ENCODE data around the gene TSPOAP1.
A peak's percentile ranks its signal among the peaks of the same experiment; 100 is the strongest.

Gene TSPOAP1

DNA sequence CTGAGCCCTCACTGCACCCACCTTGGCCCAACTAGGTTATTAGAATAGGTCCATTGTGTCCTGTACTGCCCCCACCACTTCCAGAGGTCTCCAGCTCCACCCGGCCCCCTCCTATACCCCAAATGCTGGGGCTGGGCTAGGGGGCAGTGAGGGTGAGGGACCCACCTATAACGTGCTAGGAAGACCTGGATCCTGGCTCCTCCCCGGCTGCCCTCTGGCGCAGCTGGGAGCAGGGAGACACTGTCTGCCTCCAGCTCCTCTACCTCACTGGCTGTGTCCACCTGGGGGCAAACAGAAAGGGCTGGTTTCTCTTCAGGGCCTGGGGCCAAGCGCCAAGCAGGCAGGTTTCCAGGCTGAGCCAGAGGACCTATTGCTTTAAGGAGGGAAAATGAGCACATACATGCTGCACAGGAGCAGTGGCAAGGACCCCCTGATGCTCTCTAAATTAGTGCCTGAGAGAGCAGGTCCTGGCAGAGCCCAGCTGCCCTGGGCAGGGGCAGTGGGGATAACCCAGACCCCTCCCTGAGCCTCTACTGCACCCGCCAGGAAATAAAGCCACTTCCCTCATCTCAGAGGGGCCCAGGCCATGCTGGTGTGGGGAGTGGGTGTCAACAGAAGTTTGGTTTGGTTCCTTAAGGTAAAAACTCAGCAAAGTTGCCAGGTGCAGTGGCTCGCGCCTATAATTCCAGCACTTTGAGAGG, 12.2 kb downstream of the TSPOAP1 start:
- no peak for DNase-seq (ENCODE audit: low spot score)
- Mint-ChIP-seq H3K4me1 (ENCODE audit: low read depth) (peaks cover 9% of the 10 kb centered on the region), H3K27me3 (ENCODE audit: low read depth) (no peaks in the 10 kb centered on the region), H3K36me3 (ENCODE audit: low read depth) (peaks cover 28% of the 10 kb centered on the region), H3K9me3 (no peaks in the 10 kb centered on the region), H3K27ac (peak overlapping the region; percentile 31), H3K4me3 (no peak overlapping the region)

DNA sequence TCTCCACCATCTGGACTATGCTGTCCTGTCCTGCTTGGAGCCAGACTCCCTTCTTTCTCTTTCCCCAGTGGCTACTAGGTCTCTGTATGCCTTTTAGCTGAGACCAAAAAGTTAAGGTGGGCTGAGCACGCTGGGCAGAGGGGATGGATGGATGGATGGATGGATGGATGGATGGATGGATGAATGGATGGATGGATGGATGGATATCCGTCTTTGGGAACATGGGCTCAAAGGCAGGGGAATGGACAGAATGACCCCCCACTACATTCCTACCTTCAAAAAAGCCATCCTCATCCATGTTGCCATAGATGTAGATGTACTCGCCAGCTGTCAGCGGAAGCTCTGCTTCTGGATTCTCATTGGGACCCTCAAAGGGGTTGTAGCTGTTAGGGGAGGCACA, 12.8 kb downstream of the TSPOAP1 start:
- no peak for DNase-seq (ENCODE audit: low spot score)
- H3K27ac Mint-ChIP-seq, result no peak overlapping the region

DNA sequence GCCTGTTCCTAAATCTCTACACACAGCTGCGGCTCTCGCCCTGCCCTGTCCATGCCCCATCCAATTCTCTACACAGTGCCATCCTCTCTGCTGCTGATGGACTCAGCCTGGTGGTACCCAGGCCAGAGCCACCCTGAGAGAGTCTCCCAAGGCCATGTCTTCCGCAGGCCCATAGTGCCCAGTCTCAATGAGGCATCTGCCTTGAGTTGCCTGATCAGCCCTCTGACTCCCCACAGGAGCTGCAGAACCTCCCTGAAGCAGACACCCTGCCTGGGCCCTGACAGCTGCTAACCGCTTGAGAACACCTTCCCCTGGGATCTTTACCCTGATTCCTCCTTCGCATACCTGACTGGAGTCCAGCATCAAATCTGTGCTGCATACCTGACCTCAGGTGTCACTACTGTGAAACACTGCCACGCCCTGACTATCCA, 13.3 kb downstream of the TSPOAP1 start:
- Mint-ChIP-seq H3K27me3 (ENCODE audit: low read depth) (no peaks in the 10 kb centered on the region), H3K27ac (no peak overlapping the region), H3K36me3 (ENCODE audit: low read depth) (peaks cover 28% of the 10 kb centered on the region), H3K9me3 (no peaks in the 10 kb centered on the region), H3K4me3 (no peak overlapping the region), H3K4me1 (ENCODE audit: low read depth) (peaks cover 9% of the 10 kb centered on the region)
- no peak for DNase-seq (ENCODE audit: low spot score)

More for the DNA sequence above, 12.8 kb downstream of the TSPOAP1 start:
- Mint-ChIP-seq H3K36me3 (ENCODE audit: low read depth) (peaks cover 28% of the 10 kb centered on the region), H3K27me3 (ENCODE audit: low read depth) (no peaks in the 10 kb centered on the region), H3K9me3 (no peaks in the 10 kb centered on the region), H3K4me1 (ENCODE audit: low read depth) (peaks cover 9% of the 10 kb centered on the region), H3K4me3 (no peak overlapping the region)

DNA sequence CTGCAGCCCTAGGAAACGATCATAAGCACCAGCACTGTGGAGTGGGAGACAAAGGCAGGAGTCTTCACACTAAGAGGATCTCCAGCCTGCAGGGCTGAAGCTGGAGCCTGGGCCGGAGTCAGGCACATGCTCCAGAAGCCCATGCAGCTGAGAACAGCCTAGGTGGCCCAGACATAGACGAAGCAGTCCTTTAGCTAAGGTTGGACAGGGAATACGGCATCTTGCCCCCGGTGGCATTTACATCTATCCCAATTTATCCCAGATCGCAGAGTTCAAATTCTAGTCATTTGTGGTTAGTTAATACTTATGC, 13.9 kb downstream of the TSPOAP1 start:
- H3K4me3 Mint-ChIP-seq, result no peak overlapping the region
- peaks cover 9% of the 10 kb centered on the region for H3K4me1 Mint-ChIP-seq (ENCODE audit: low read depth)
- no peaks in the 10 kb centered on the region for H3K27me3 Mint-ChIP-seq (ENCODE audit: low read depth)
- DNase-seq (ENCODE audit: low spot score), result no peak
- no peak overlapping the region for H3K27ac Mint-ChIP-seq
- H3K9me3 Mint-ChIP-seq, result no peaks in the 10 kb centered on the region
- peaks cover 28% of the 10 kb centered on the region for H3K36me3 Mint-ChIP-seq (ENCODE audit: low read depth)

DNA sequence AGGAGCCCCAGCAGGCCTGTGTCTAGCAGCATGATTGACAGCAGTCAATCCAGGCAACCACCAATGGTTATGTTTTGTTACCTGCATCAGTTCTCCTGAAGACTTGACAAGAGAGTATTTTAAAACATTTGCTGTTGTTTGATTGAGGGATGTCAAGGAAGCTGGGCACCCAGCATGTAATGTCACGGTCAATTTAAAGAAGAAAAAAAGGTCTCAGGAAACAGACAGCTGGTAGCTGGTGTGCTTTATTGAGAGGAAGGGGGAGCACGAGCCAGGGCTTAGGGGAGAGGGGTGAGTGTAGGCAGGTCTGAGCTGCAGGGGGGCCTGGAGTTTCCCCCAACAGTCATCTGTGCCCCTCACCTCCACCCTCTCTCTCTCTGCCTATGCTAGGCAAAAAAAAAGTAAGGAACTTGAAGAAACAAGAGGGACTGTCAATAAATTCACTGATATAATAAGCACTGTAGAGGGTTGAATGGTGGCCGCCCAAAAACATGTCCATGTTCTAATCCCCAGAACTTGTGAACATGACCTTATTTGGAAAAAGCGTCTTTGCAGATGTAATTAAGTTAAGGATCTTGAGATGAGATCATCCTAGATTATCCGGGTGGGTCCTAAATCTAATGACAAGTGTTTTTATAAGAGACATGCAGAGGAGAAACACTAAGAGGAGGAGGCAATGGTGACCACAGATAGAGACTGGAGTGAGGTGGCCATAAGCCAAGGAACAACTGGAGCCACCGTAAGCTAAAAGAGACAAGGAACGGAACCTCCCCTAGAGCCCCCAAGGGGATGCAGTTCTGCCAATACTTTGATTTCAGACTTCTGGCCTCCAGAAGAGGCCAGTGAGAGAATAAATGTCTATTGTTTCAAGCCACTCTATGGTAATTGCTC, 14.5 kb downstream of the TSPOAP1 start:
- Mint-ChIP-seq H3K27ac (peak overlapping the region; percentile 42), H3K9me3 (no peaks in the 10 kb centered on the region), H3K4me3 (no peak overlapping the region), H3K27me3 (ENCODE audit: low read depth) (no peaks in the 10 kb centered on the region), H3K36me3 (ENCODE audit: low read depth) (peaks cover 28% of the 10 kb centered on the region), H3K4me1 (ENCODE audit: low read depth) (peaks cover 9% of the 10 kb centered on the region)
- no peak for DNase-seq (ENCODE audit: low spot score)

DNA sequence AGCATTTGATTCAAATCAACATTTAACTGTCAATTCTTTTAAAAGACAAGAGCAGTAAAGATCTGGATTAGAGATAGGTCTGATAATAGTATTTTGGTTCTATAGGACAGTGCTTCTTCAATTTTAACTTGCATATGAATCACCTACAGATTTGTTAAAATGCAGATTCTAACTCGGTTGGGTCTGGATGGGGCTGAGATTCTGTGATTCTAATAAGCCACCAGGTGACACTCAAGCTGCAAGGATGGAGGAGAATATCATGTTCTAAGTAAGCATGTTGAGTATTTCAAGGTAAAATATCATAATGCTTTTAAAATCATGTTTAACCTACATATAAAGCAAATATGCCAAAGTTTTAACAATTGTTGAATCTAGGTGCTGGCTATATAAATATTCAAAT, 15.8 kb downstream of the TSPOAP1 start:
- no peaks in the 10 kb centered on the region for H3K27me3 Mint-ChIP-seq (ENCODE audit: low read depth)
- peaks cover 6% of the 10 kb centered on the region for H3K4me1 Mint-ChIP-seq (ENCODE audit: low read depth)
- no peaks in the 10 kb centered on the region for H3K9me3 Mint-ChIP-seq
- no peak overlapping the region for H3K4me3 Mint-ChIP-seq
- no peak for DNase-seq (ENCODE audit: low spot score)
- H3K27ac Mint-ChIP-seq, result no peak overlapping the region
- peaks cover 28% of the 10 kb centered on the region for H3K36me3 Mint-ChIP-seq (ENCODE audit: low read depth)

DNA sequence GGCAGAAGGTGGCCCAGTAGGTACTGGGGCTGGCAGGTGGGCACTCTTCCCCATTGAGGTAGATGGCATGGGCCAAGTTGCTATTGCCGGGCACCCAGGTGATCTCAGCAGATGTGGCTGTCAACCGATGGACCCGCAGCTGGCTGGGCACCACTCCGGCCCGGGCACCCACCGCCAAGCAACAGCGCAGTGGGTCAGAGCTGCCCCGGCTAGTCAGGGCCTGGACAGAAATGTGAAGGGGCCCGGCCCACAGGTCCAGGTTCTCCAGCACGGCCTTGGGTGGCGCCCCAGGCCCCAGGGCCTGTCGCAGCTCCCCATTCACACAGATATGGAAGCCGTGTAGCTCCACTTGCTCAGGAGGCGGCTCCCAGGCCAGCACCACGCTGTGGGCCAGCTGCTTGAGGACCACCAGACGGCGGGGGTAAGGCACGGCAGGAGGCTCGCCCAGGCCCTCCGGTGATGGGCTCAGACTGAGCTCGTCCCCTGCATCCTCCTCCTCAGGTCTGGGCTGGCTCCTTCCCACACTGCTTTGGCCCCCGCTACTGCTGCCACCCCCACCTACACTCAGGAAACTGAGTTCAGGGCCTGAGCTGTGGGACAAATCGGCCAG, 16.5 kb downstream of the TSPOAP1 start:
- Mint-ChIP-seq H3K4me1 (ENCODE audit: low read depth) (no peaks in the 10 kb centered on the region), H3K27ac (no peak overlapping the region), H3K27me3 (ENCODE audit: low read depth) (no peaks in the 10 kb centered on the region), H3K36me3 (ENCODE audit: low read depth) (peaks cover 30% of the 10 kb centered on the region), H3K4me3 (no peak overlapping the region), H3K9me3 (no peaks in the 10 kb centered on the region)
- no peak for DNase-seq (ENCODE audit: low spot score)

DNA sequence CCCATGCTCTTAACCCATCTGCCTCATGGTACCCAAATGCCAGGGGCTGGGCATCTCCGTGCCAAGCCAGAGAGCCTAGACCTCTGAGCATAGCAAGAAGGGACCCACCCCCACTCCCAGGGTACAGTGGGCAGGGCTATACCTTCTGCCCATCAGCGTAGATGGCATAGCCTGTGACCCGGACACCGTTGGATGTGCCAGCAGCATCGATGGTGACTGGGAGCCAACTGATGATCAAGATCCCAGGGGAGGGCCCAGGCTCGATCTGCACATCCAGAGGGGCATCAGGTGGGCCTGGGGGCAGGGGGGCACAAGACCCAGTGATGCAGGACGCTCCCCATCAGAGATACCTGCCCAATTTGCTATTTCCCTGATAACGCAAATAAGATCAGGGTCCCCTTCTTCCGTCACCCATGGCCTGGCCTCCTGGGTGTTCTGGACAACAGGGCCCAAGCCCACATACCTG, 17.1 kb downstream of the TSPOAP1 start:
- H3K4me3 Mint-ChIP-seq, result no peak overlapping the region
- H3K27me3 Mint-ChIP-seq (ENCODE audit: low read depth), result no peaks in the 10 kb centered on the region
- no peak for DNase-seq (ENCODE audit: low spot score)
- no peak overlapping the region for H3K27ac Mint-ChIP-seq
- H3K4me1 Mint-ChIP-seq (ENCODE audit: low read depth), result no peaks in the 10 kb centered on the region
- H3K9me3 Mint-ChIP-seq, result no peaks in the 10 kb centered on the region
- peaks cover 33% of the 10 kb centered on the region for H3K36me3 Mint-ChIP-seq (ENCODE audit: low read depth)

DNA sequence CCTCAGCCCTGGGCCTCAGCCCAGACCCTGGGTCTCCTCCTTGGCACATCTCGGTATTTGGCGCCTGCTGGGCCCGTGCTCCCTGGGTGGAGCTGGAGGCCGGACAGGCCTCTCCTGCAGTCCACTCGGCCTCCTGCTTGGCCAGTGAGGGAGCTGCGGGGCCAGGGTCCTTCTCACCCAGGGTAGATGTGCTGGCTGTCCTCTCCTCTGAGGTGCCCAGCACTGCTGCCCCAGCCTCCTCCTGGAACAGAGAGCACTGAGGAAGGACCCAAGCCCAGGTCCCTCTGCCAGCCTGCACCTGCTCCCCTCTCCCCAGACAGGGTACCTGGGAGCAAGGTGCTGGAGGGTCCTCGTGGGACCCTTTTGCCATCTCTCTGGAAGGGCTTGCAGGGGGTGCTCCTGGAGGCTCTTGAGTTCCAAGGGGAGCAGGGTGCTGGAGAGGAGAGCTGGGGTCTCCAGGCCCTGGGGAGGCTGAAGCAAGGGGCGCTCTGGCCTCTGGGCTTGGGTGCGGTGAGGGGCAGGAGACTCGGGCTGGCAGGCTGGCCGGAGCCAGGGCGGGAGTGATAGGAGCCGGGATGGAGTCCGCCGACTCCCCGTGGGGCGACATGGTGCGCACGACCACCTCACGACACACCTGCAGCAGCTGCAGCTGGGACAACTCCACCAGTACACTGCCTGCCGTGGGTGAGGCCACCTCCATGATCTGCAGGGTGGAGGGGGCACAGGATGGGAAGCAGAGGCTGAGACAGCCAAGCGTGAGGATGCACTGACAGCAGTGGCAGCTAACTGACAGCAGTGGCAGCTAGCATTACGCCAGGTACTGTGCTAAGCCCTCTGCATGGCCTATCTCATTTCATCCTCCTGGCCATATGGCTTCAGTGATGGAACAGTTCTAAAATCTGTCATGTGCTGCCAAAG, 17.8 kb downstream of the TSPOAP1 start:
- H3K27me3 Mint-ChIP-seq (ENCODE audit: low read depth), result no peaks in the 10 kb centered on the region
- peaks cover 30% of the 10 kb centered on the region for H3K36me3 Mint-ChIP-seq (ENCODE audit: low read depth)
- H3K4me1 Mint-ChIP-seq (ENCODE audit: low read depth), result no peaks in the 10 kb centered on the region
- DNase-seq (ENCODE audit: low spot score), result no peak
- no peak overlapping the region for H3K27ac Mint-ChIP-seq
- no peaks in the 10 kb centered on the region for H3K9me3 Mint-ChIP-seq
- H3K4me3 Mint-ChIP-seq, result no peak overlapping the region

DNA sequence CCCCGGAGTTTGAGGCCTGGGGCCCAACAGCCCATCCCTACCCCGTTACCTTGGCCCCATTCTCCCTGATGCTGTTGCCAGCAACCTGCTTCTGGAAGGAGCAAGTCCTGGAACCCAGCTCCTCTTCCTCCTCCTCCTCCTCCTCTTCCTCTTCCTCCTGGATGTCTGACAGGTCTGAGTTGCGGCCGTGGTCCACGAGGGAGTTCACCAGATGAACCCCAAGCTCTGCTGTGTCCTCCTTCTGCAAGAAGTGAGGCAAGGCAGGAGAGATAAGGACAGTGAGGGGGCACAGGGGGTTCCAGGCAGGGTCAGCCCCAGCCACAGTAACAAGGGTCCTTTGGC, 18.7 kb downstream of the TSPOAP1 start:
- H3K4me3 Mint-ChIP-seq, result no peak overlapping the region
- H3K27me3 Mint-ChIP-seq (ENCODE audit: low read depth), result no peaks in the 10 kb centered on the region
- H3K9me3 Mint-ChIP-seq, result no peaks in the 10 kb centered on the region
- H3K27ac Mint-ChIP-seq, result peak overlapping the region; percentile 3
- no peak for DNase-seq (ENCODE audit: low spot score)
- no peaks in the 10 kb centered on the region for H3K4me1 Mint-ChIP-seq (ENCODE audit: low read depth)
- H3K36me3 Mint-ChIP-seq (ENCODE audit: low read depth), result peaks cover 23% of the 10 kb centered on the region

DNA sequence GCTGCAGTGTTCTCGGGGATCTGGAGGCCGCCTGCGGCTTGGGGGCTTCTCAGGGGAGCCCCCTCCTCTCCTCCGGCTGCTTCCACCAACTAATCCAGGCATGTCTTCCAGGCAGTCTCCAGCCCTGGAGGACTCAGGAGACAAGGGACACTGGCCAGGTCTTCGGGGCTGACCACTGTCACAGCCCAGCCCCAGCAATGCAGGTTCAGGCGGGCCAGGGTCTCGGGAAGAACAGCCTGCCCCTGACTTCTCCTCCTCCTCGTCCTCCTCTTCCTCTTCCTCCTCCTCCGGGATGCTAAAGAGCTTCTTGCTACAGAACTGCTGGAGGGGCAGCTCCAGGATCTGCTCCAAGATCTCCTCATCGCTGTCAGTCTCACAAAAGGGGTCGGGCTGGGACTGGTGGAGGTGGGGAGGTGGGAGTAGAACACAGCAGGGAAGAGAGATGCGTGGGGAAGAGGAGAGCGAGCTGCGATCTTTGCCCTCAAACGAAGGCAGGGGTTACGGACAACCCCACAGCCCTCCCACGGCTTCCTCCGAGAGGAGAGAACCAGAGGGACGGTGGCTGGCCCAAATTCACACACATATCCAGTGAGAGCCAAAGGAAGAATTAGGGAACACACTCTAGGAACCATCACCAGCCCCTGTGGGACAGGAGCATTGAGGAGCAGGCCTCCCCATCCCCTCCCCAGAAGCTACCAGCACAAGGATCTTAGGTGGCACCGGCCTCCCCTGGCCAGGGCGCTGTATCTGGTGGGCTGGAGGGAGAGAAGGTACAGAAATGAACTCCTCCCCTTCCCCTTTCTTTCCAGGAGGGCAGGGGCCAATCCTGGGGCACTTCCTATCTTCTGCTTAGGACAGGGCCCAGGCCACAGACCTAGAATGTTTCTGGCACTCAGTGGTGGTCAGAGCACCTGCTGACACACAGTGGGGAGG, 19.3 kb downstream of the TSPOAP1 start:
- no peak for DNase-seq (ENCODE audit: low spot score)
- Mint-ChIP-seq H3K4me1 (ENCODE audit: low read depth) (peaks cover under 1% of the 10 kb centered on the region), H3K9me3 (no peaks in the 10 kb centered on the region), H3K36me3 (ENCODE audit: low read depth) (peaks cover 22% of the 10 kb centered on the region), H3K27ac (peak overlapping the region; percentile 15), H3K4me3 (no peak overlapping the region), H3K27me3 (ENCODE audit: low read depth) (no peaks in the 10 kb centered on the region)

DNA sequence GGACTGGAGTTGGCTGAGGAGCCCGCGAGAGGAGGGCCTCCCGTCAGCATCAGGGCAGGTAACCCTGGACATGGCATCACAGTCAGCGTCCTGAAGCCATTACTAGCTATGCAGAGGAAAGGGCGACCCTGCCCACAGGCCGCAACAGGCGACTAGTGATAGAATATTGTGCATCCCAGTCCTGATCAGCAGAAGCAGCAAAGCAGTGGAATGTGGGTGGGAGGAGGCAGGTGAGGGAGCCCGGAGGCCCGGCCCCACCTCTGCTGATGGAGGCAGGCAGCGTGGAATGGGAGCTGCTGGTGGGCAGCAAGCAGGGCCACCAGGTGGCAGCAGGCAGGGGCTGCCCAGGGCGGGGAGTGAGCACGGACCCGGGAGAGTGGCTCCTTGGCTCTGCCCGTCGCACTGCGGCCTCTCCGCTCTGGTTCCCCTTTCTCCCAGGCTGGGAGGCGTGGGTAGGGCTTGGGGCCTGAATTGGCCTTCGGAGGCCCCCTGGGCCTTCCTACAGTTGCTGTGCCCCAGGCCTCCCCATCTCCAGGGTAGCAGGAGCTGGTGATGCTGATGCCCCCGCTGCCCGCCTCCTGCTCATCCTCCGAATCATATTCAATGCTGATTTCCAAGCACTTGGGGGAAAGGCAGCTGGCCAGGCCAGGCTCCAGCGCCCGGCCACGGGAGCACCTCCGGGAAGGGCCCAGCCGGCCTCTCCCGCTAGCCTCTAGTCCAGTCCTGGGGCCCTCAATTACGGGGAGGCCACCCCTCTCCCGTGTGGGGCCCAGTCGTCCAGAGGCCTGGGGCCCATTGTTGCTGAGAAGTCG, 20.2 kb downstream of the TSPOAP1 start:
- no peak overlapping the region for H3K27ac Mint-ChIP-seq
- H3K4me3 Mint-ChIP-seq, result no peak overlapping the region
- H3K27me3 Mint-ChIP-seq (ENCODE audit: low read depth), result no peaks in the 10 kb centered on the region
- H3K9me3 Mint-ChIP-seq, result no peaks in the 10 kb centered on the region
- no peak for DNase-seq (ENCODE audit: low spot score)
- peaks cover 1% of the 10 kb centered on the region for H3K4me1 Mint-ChIP-seq (ENCODE audit: low read depth)
- H3K36me3 Mint-ChIP-seq (ENCODE audit: low read depth), result peaks cover 21% of the 10 kb centered on the region

Data from T-helper 2 cell treated with Interferon-gamma antibody and Interleukin-4, amounts not matched to agents 5 μg/mL and 100 μg/mL, for 36 hours (primary cell).